Naive thymus-derived CD8-positive, alpha-beta T cell (primary cell): ENCODE data around the gene TSEN2. TPM values are rescaled to one million over a fixed set of nuclear protein-coding genes. Genes with fewer than 3 reads are reported as not detected.

Experiments
- ATAC-seq, 2 donors: fragments of 150-1000 bp; cut with Tn5 transposase in 1 of 2; sonication (Bioruptor Pico), chemical (Tn5 transposase) in 1 of 2; 1 replicate in 1 of 2; 2 replicates in 1 of 2; pipeline ENCODE4 v1.10.0; 2021; ENCODE audit warnings: mild to moderate bottlenecking in 2 of 2, moderate library complexity in 2 of 2
- POLR2A ChIA-PET: fragments of 350-600 bp; sonication (Branson Sonifier 250); formaldehyde crosslinking; loops from one replicate; lab custom pipeline; 2021; ENCODE audit warnings: antibody characterized with exemption; lab: Charles Lee
- DNase-seq, 10 donors: peaks; one replicate each; pipeline versions ENCODE4 v3.0.0 to v3.0.0-alpha.2; 2020 to 2022
- H3K27ac Mint-ChIP-seq, 10 donors: one replicate each; pipeline ENCODE4 v1.8.0; 2020 to 2022; ENCODE audit warnings: mild to moderate bottlenecking in 10 of 10, mixed read lengths in 10 of 10, moderate library complexity in 4 of 10, inconsistent platforms in 1 of 10
- H3K27me3 Mint-ChIP-seq, 5 donors: one replicate each; pipeline ENCODE4 v1.8.0; 2021 to 2022; ENCODE audit warnings: mixed read lengths in 5 of 5
- H3K36me3 Mint-ChIP-seq, 3 donors: one replicate each; pipeline ENCODE4 v1.8.0; 2020 to 2022; ENCODE audit warnings: mixed read lengths in 3 of 3, mild to moderate bottlenecking in 2 of 3, inconsistent platforms in 1 of 3
- H3K4me1 Mint-ChIP-seq, 4 donors: one replicate each; pipeline ENCODE4 v1.8.0; 2021 to 2022; ENCODE audit warnings: mixed read lengths in 4 of 4
- H3K4me3 Mint-ChIP-seq, 10 donors: one replicate each; pipeline ENCODE4 v1.8.0; 2020 to 2022; ENCODE audit warnings: mild to moderate bottlenecking in 10 of 10, mixed read lengths in 10 of 10, moderate library complexity in 6 of 10, inconsistent platforms in 1 of 10
- H3K9me3 Mint-ChIP-seq, 9 donors: one replicate each; pipeline ENCODE4 v1.8.0; 2020 to 2022; ENCODE audit warnings: mixed read lengths in 9 of 9, mild to moderate bottlenecking in 3 of 9, inconsistent platforms in 1 of 9, moderate library complexity in 1 of 9
- polyA plus RNA-seq, 3 donors: library from polyadenylated mRNA; unstranded; fragments of 300-500 nt; fragmentation: Illumina TruSeq; gene quantifications; one replicate each; pipeline ENCODE4 v1.2.3, GENCODE V29; 2021
- total RNA-seq, 8 experiments: library from RNA in 2 of 8; stranded (reverse) in 2 of 8; gene quantifications; one replicate each; pipeline ENCODE4 v1.2.3 and lab custom pipeline; 2021 to 2026

Gene TSEN2
- total and polyA plus RNA-seq, 5 experiments from 2014 or later = 11.9 to 26.9 (median 21.0) TPM

GRCh38 chr3:12501360-12502020 is 17.2 kb downstream of the TSEN2 start:
- no peak for DNase-seq
- Mint-ChIP-seq H3K4me3 (no peak overlapping the region), H3K27ac (no peak overlapping the region), H3K4me1 (peaks cover 0 to 8% (median 4%) of the 10 kb centered on the region in 4 donors), H3K27me3 (no peaks in the 10 kb centered on the region), H3K36me3 (peaks cover 7 to 93% (median 43%) of the 10 kb centered on the region in 3 donors), H3K9me3 (no peaks in the 10 kb centered on the region)
- POLR2A ChIA-PET = no interaction called here
- ATAC-seq = no peak

GRCh38 chr3:12503126-12503957 is 19.1 kb downstream of the TSEN2 start:
- Mint-ChIP-seq H3K27me3 (no peaks in the 10 kb centered on the region), H3K4me3 (no peak overlapping the region), H3K4me1 (peaks cover 0 to 7% (median 3%) of the 10 kb centered on the region in 4 donors), H3K27ac (peak overlapping the region in 1 of 10 donors; percentile 14), H3K9me3 (no peaks in the 10 kb centered on the region), H3K36me3 (peaks cover 7 to 92% (median 37%) of the 10 kb centered on the region in 3 donors)
- ATAC-seq (no peak), DNase-seq (no peak)
- POLR2A ChIA-PET = no interaction called here

- no peak for ATAC-seq
Observed at GRCh38 chr3:12506201-12506709, 22.0 kb downstream of the TSEN2 start.

GRCh38 chr3:12507591-12508281 is 23.5 kb downstream of the TSEN2 start:
- H3K4me3 Mint-ChIP-seq = no peak overlapping the region
- DNase-seq (no peak), ATAC-seq (no peak)
- POLR2A ChIA-PET = interaction anchor here (0.6 kb wide), 1 partner anchor 672 kb away, joined by 5 read pairs; no protein-coding TSS in a partner anchor
- H3K27me3 Mint-ChIP-seq = no peaks in the 10 kb centered on the region
- peak overlapping the region in 1 of 10 donors; percentile 11 for H3K27ac Mint-ChIP-seq
- H3K36me3 Mint-ChIP-seq = peaks cover 0 to 85% (median 22%) of the 10 kb centered on the region in 3 donors
- H3K4me1 Mint-ChIP-seq = peaks cover 0 to 7% (median 2%) of the 10 kb centered on the region in 4 donors
- H3K9me3 Mint-ChIP-seq = no peaks in the 10 kb centered on the region

More at GRCh38 chr3:12506201-12506709, 22.0 kb downstream of the TSEN2 start:
- DNase-seq = no peak
- no peaks in the 10 kb centered on the region for H3K27me3 Mint-ChIP-seq
- peaks cover 0 to 88% (median 26%) of the 10 kb centered on the region in 3 donors for H3K36me3 Mint-ChIP-seq
- no peak overlapping the region for H3K4me3 Mint-ChIP-seq
- POLR2A ChIA-PET = no interaction called here
- H3K27ac Mint-ChIP-seq = peak overlapping the region in 3 of 10 donors; percentile 14 to 63 (median 51)
- no peaks in the 10 kb centered on the region for H3K9me3 Mint-ChIP-seq
- H3K4me1 Mint-ChIP-seq = peaks cover 0 to 7% (median 2%) of the 10 kb centered on the region in 4 donors

- POLR2A ChIA-PET = no interaction called here
- H3K27ac Mint-ChIP-seq = peak overlapping the region in 1 of 10 donors; percentile 11
- no peaks in the 10 kb centered on the region for H3K9me3 Mint-ChIP-seq
- peaks cover 0 to 7% (median 1%) of the 10 kb centered on the region in 4 donors for H3K4me1 Mint-ChIP-seq
- no peak overlapping the region for H3K4me3 Mint-ChIP-seq
- no peak for DNase-seq
- H3K27me3 Mint-ChIP-seq = no peaks in the 10 kb centered on the region
- no peak for ATAC-seq
- H3K36me3 Mint-ChIP-seq = peaks cover 0 to 85% (median 18%) of the 10 kb centered on the region in 3 donors
Observed at GRCh38 chr3:12508291-12508700, 24.0 kb downstream of the TSEN2 start.

GRCh38 chr3:12509466-12509865 is 25.2 kb downstream of the TSEN2 start:
- H3K4me1 Mint-ChIP-seq = peaks cover 0 to 18% (median 4%) of the 10 kb centered on the region in 4 donors
- no peak overlapping the region for H3K27ac Mint-ChIP-seq

GRCh38 chr3:12512534-12513118 is 28.3 kb downstream of the TSEN2 start:
- POLR2A ChIA-PET = no interaction called here
- Mint-ChIP-seq H3K27me3 (no peaks in the 10 kb centered on the region), H3K36me3 (peaks cover 0 to 72% (median 3%) of the 10 kb centered on the region in 3 donors), H3K9me3 (no peaks in the 10 kb centered on the region), H3K27ac (peak overlapping the region in 1 of 10 donors; percentile 15), H3K4me3 (no peak overlapping the region), H3K4me1 (peaks cover 0 to 16% (median 4%) of the 10 kb centered on the region in 4 donors)
- ATAC-seq (no peak), DNase-seq (no peak)

More at GRCh38 chr3:12509466-12509865, 25.2 kb downstream of the TSEN2 start:
- no peak for DNase-seq
- H3K36me3 Mint-ChIP-seq = peaks cover 0 to 80% (median 13%) of the 10 kb centered on the region in 3 donors
- H3K4me3 Mint-ChIP-seq = no peak overlapping the region
- H3K9me3 Mint-ChIP-seq = no peaks in the 10 kb centered on the region
- H3K27me3 Mint-ChIP-seq = no peaks in the 10 kb centered on the region
- ATAC-seq = no peak
- POLR2A ChIA-PET = no interaction called here

GRCh38 chr3:12513694-12514446 is 29.6 kb downstream of the TSEN2 start:
- ATAC-seq (no peak), DNase-seq (no peak)
- Mint-ChIP-seq H3K4me3 (no peak overlapping the region), H3K36me3 (peaks cover 0 to 71% (median 4%) of the 10 kb centered on the region in 3 donors), H3K27ac (no peak overlapping the region), H3K4me1 (peaks cover 0 to 11% (median 3%) of the 10 kb centered on the region in 4 donors), H3K9me3 (no peaks in the 10 kb centered on the region), H3K27me3 (no peaks in the 10 kb centered on the region)
- POLR2A ChIA-PET = no interaction called here

- no peak overlapping the region for H3K4me3 Mint-ChIP-seq
- H3K4me1 Mint-ChIP-seq = peaks cover 0 to 11% (median 3%) of the 10 kb centered on the region in 4 donors
- ATAC-seq (no peak), DNase-seq (no peak)
- H3K27me3 Mint-ChIP-seq = no peaks in the 10 kb centered on the region
- POLR2A ChIA-PET = interaction anchor here (0.7 kb wide), 1 partner anchor 27 kb away, joined by 3 read pairs; no protein-coding TSS in a partner anchor
- H3K36me3 Mint-ChIP-seq = peaks cover 0 to 72% (median 13%) of the 10 kb centered on the region in 3 donors
- H3K9me3 Mint-ChIP-seq = no peaks in the 10 kb centered on the region
- H3K27ac Mint-ChIP-seq = no peak overlapping the region
Observed at GRCh38 chr3:12515631-12516030, 31.4 kb downstream of the TSEN2 start.

- DNase-seq (no peak), ATAC-seq (no peak)
- POLR2A ChIA-PET = no interaction called here
- Mint-ChIP-seq H3K9me3 (no peaks in the 10 kb centered on the region), H3K27ac (no peak overlapping the region), H3K27me3 (no peaks in the 10 kb centered on the region), H3K4me3 (no peak overlapping the region), H3K36me3 (peaks cover 0 to 72% (median 19%) of the 10 kb centered on the region in 3 donors), H3K4me1 (peaks cover 0 to 11% (median 3%) of the 10 kb centered on the region in 4 donors)
Observed at GRCh38 chr3:12516873-12517272, 32.6 kb downstream of the TSEN2 start.

GRCh38 chr3:12518261-12519028 is 34.2 kb downstream of the TSEN2 start:
- Mint-ChIP-seq H3K4me1 (peaks cover 0 to 10% (median 3%) of the 10 kb centered on the region in 4 donors), H3K36me3 (peaks cover 0 to 69% (median 23%) of the 10 kb centered on the region in 3 donors), H3K9me3 (no peaks in the 10 kb centered on the region), H3K27ac (peak overlapping the region in 1 of 10 donors; percentile 35), H3K4me3 (no peak overlapping the region), H3K27me3 (no peaks in the 10 kb centered on the region)
- POLR2A ChIA-PET = no interaction called here
- DNase-seq (no peak), ATAC-seq (no peak)
